Adrenal gland (tissue), 12 donors: ENCODE data around the gene NAP1L1. TPM values are rescaled to one million over a fixed set of nuclear protein-coding genes. Genes with fewer than 3 reads are reported as not detected.

Source experiments
- DNase-seq, 7 donors: peaks; one replicate each; pipeline ENCODE4 v3.0.0-alpha.2; 2019 to 2020
- H3K27ac ChIP-seq, 5 donors: fragments of 200-600 bp; sonication (generic) in 4 of 5; 1 replicate in 3 of 5; 2 replicates in 2 of 5; pipeline versions ENCODE4 v1.5.1 to v1.8.0; 2016 to 2020; ENCODE audit warnings: mild to moderate bottlenecking in 1 of 5
- H3K27me3 ChIP-seq: fragments of 200-600 bp; 2 replicates; pipeline ENCODE4 v1.8.0; 2021
- H3K36me3 ChIP-seq, 2 donors: fragments of 200-600 bp; replicated peaks in 1 of 2; 1 replicate in 1 of 2; 2 replicates in 1 of 2; pipeline versions ENCODE4 v1.5.1 to v1.8.0; 2018 to 2022
- H3K4me1 ChIP-seq, 2 donors: fragments of 200-600 bp; replicated peaks in 1 of 2; 1 replicate in 1 of 2; 2 replicates in 1 of 2; pipeline versions ENCODE4 v1.5.1 to v1.8.0; 2018 to 2021
- H3K4me3 ChIP-seq, 4 donors: fragments of 200-600 bp; sonication (generic) in 3 of 4; one replicate each; pipeline ENCODE4 v1.5.1; 2016 to 2018
- H3K9me3 ChIP-seq, 3 donors: fragments of 200-600 bp; sonication (generic) in 1 of 3; replicated peaks in 1 of 3; 1 replicate in 2 of 3; 2 replicates in 1 of 3; pipeline versions ENCODE4 v1.5.1 to v1.8.0; 2016 to 2021
- POLR2A ChIP-seq, 2 donors: fragments of 450-650 bp; IDR thresholded peaks; one replicate each; pipeline ENCODE4 v1.6.1; 2017; ENCODE audit warnings: antibody characterized with exemption in 2 of 2, mild to moderate bottlenecking in 2 of 2, moderate library complexity in 1 of 2
- WGBS, 4 donors: extraction: QIAGEN DNeasy Blood & Tissue Kit in 2 of 4; methylation state at CpG; one replicate each; pipeline versions ENCODE4 v1.1.5 to v1.1.7; 2013 to 2017; 5-methylcytosine and 5-hydroxymethylcytosine counted together
- intact Hi-C, 2 donors: fragments of 100-400 bp; cut with DNase I; formaldehyde crosslinking; loops; one replicate each; pipeline versions ENCODE4 v1.14.1 to v1.15.0; 2022 to 2023
- polyA plus RNA-seq, 3 donors: library from polyadenylated mRNA; stranded (reverse); fragments of 200-250 nt in 2 of 3; fragments of 350-450 nt in 1 of 3; fragmentation: Illumina TruSeq in 1 of 3; extraction: RNeasy Lipid Tissue Mini Kit (QIAGEN cat#74804) in 1 of 3; gene quantifications; one replicate each; pipeline ENCODE4 v1.2.3, GENCODE V29; 2013 to 2014
- total RNA-seq, 9 donors: library from RNA; depleted of rRNA in 4 of 9; stranded (reverse); fragments of >200 nt in 4 of 9; fragments of 120-200 nt in 1 of 9; fragmentation: NEBNext Ultra II Directional in 1 of 9; extraction: Animal tissue kit (Norgen Biotek cat#: 25700) in 1 of 9; gene quantifications; one replicate each; pipeline versions ENCODE4 v1.1.0 to v1.2.4, GENCODE V29; 2013 to 2023
- TF ChIP-seq, protein P1 (sequence below), 6 experiments: fragments of 450-650 bp in 4 of 6; fragments of 200-600 bp in 2 of 6; sonication (generic) in 1 of 6; IDR thresholded peaks; 1 replicate in 5 of 6; 2 replicates in 1 of 6; pipeline versions ENCODE4 v1.5.1 to v1.8.0; 2016 to 2021; ENCODE audit warnings: antibody characterized with exemption in 6 of 6, mild to moderate bottlenecking in 2 of 6, moderate library complexity in 1 of 6
- donor health status: healthy with polysubstance abuse.
- donor health status: Bipolar disorder and iron deficiency.
- donor health status: DM: yes; HTN: yes; CAD: no.
- donor health status: DM: no; HTN: no; CAD: no.
- donor health status: DM: no; HTN: no; CAD: no.
- donor health status: DM: yes; HTN: yes; CAD: no.

NAP1L1 gene
- total and polyA plus RNA-seq, 12 donors = 216 to 518 (median 347) TPM

DNA sequence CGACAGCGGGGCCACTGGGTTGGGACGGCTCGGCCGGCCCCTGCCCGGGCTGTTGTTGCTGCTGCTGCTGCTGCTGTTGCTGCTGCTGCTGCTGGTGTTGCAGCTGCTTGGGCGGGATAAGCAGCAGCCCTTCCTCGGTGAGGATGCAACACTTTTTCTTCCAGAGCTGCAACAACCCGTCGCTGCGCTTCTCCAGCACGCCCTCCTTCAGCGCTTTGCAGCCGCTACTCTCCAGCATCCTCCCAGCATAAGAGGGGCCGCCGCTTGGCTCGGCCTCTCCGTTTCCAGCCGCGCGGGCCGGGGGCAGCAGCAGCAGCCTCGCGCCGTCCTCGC lies 53.4 kb downstream of the NAP1L1 start:
- Histone ChIP-seq H3K4me1 (peaks cover 17 to 38% of the 10 kb centered on the region in 2 donors), H3K9me3 (no peaks in the 10 kb centered on the region), H3K27ac (peak overlapping the region; percentile 27 to 96 (median 93)), H3K4me3 (peak overlapping the region; percentile 56 to 72 (median 70)), H3K36me3 (no peaks in the 10 kb centered on the region), H3K27me3 (no peaks in the 10 kb centered on the region)
- no peak for DNase-seq
- intact Hi-C loops = loop anchor here (5.0 to 10.0 kb wide), 2 partner anchors 209 to 506 kb away; no protein-coding TSS in a partner anchor
- whole genome bisulfite sequencing, 4 donors = 0 to 1% (median 0%) methylated on average over 21 to 26 of the region's 26 CpGs; no CpG with 5 or more reads in 1 of the 4 donors
- TF ChIP-seq POLR2A (IDR thresholded peaks at IDR 0.05) = no peak
- TF ChIP-seq, protein P1, sequence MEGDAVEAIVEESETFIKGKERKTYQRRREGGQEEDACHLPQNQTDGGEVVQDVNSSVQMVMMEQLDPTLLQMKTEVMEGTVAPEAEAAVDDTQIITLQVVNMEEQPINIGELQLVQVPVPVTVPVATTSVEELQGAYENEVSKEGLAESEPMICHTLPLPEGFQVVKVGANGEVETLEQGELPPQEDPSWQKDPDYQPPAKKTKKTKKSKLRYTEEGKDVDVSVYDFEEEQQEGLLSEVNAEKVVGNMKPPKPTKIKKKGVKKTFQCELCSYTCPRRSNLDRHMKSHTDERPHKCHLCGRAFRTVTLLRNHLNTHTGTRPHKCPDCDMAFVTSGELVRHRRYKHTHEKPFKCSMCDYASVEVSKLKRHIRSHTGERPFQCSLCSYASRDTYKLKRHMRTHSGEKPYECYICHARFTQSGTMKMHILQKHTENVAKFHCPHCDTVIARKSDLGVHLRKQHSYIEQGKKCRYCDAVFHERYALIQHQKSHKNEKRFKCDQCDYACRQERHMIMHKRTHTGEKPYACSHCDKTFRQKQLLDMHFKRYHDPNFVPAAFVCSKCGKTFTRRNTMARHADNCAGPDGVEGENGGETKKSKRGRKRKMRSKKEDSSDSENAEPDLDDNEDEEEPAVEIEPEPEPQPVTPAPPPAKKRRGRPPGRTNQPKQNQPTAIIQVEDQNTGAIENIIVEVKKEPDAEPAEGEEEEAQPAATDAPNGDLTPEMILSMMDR (IDR thresholded peaks at IDR 0.05) = no peak

DNA sequence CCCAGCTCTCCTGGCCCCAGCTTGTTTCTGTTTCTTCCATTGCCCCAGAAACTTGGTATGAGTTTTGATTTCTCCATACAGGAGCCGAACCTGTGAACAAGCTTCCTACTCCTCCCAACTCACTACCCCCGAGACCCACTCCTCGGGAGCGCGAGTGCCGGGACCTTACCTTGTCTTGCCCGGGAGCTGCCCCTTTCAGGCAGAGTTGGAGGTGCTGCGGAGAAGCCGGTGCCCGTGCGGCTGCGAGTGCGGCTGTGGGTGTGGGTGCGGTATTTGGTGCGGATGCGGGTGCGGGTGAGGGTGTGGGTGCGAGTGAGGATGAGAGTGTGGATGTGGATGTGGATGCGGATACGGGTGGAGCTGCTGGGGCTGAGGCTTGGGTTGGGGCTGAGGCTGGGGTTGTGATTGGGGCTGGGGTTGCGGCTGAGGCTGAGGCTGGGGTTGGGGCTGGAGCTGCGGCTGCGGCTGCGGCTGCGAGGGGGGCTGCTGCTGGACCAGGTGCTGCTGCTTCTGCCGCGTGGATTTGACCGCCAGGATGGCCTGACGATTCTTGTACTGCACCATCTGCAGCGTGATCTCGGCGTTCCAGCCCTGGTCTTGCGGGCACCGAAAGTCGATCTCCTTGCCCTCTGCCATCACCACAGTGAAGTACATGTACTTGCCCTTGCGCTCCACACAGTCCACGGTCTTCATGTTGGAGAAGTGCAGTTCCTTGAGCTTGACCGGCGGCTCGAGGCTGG lies 54.0 kb downstream of the NAP1L1 start:
- Histone ChIP-seq H3K9me3 (no peaks in the 10 kb centered on the region), H3K4me3 (peak overlapping the region; percentile 56 to 72 (median 70)), H3K27ac (peak overlapping the region; percentile 27 to 96 (median 93)), H3K36me3 (no peaks in the 10 kb centered on the region), H3K4me1 (peaks cover 17 to 42% of the 10 kb centered on the region in 2 donors), H3K27me3 (no peaks in the 10 kb centered on the region)
- WGBS, 4 donors = 0 to 2% (median 1%) methylated on average over 18 to 40 of the region's 40 CpGs
- intact Hi-C loops = loop anchor here (5.0 to 10.0 kb wide), 2 partner anchors 208 to 506 kb away; no protein-coding TSS in a partner anchor
- TF ChIP-seq POLR2A (IDR thresholded peaks at IDR 0.05) = no peak
- TF ChIP-seq, protein P1 (IDR thresholded peaks at IDR 0.05) = no peak
- peak; percentile 43 to 75 (median 50) for DNase-seq

DNA sequence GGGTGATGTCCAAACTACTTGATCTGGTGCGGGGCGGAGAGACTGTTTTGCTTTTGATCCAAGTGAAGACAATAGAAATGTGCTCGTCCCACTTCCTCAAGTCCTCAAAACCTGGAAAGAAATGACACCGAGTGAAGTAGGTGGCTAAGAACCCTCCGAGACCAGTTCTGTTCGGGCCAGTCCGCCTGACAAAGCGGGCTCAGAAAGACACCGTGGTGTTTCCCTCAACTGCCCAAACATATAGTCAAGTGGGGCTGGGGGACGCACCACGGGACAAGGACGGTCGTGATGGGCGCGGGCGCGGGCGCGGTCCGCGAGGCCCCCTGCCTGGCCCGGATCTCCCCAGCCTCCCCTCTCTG lies 54.5 kb downstream of the NAP1L1 start:
- Histone ChIP-seq H3K4me1 (peaks cover 17 to 42% of the 10 kb centered on the region in 2 donors), H3K36me3 (no peaks in the 10 kb centered on the region), H3K27me3 (no peaks in the 10 kb centered on the region), H3K27ac (peak overlapping the region in 4 of 5 donors; percentile 89 to 96 (median 94)), H3K4me3 (peak overlapping the region; percentile 7 to 72 (median 70)), H3K9me3 (no peaks in the 10 kb centered on the region)
- WGBS, 4 donors = 0 to 3% (median 1%) methylated on average over 8 to 22 of the region's 22 CpGs
- TF ChIP-seq, protein P1 (IDR thresholded peaks at IDR 0.05) = no peak
- peak in 1 of 2 donors; percentile 40 for TF ChIP-seq POLR2A (IDR thresholded peaks at IDR 0.05)
- peak in 4 of 7 donors; percentile 15 to 36 (median 31) for DNase-seq
- intact Hi-C loops = loop anchor here (5.0 to 10.0 kb wide), 2 partner anchors 208 to 505 kb away; no protein-coding TSS in a partner anchor

DNA sequence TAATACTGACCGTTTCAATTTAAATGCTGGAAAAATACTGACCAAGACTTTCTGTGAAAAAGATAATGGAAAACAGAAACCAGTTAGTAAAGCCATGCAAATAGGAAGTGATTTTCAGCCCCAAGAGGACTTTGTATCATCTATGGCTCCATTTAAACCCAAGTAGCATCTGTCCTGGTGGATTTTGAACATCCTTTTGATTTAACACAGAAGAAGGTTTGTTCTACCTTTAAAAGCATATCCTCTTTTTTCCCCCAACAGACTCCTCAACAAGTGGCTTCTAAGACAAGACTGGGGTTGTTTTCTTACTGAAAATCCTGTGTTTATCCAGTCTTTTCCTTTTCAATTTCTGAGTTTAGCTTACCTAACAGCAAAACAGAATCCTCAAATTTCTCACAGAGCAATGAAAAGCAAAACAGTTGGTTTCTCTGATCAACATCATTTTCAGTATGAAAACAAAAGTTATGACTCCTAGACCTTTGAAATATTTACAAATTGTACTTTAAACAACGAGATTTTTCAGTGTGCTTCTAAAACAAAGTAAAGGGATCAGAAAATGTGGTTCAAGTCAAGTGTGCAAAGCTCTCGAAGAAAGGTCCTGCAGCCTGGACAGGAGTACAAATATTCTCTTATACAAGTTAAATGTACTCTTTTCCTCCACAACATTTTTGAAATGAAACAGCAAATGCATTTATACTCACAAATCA lies 55.8 kb downstream of the NAP1L1 start:
- H3K27ac ChIP-seq = peak overlapping the region in 3 of 5 donors; percentile 63 to 96 (median 93)
- H3K4me1 ChIP-seq = peaks cover 11 to 41% of the 10 kb centered on the region in 2 donors
- TF ChIP-seq, protein P1 (IDR thresholded peaks at IDR 0.05) = no peak
- no peak for TF ChIP-seq POLR2A (IDR thresholded peaks at IDR 0.05)
- no peak for DNase-seq
- no peaks in the 10 kb centered on the region for H3K36me3 ChIP-seq
- peak overlapping the region in 2 of 4 donors; percentile 69 to 72 for H3K4me3 ChIP-seq
- H3K9me3 ChIP-seq = no peaks in the 10 kb centered on the region
- WGBS, 4 donors = 23 to 33% (median 28%) methylated on average over 3 of the region's 3 CpGs
- no peaks in the 10 kb centered on the region for H3K27me3 ChIP-seq
- intact Hi-C loops = no loop called here
